Subcutaneous abdominal adipose tissue (tissue), 5 donors: Measurements from ENCODE around the gene TCERG1L.

Source experiments
- H3K27ac ChIP-seq: one replicate; pipeline ENCODE4 v1.7.0; 2013; ENCODE audit warnings: low read depth, mild to moderate bottlenecking, inconsistent platforms, low read length, moderate library complexity
- H3K27me3 ChIP-seq, 5 donors: one replicate each; pipeline ENCODE4 v1.7.0; 2013; ENCODE audit warnings: low read length in 5 of 5, inconsistent platforms in 1 of 5; ENCODE audit not compliant: control insufficient read depth in 5 of 5, insufficient read depth in 4 of 5
- H3K36me3 ChIP-seq, 5 donors: one replicate each; pipeline ENCODE4 v1.7.0; 2013; ENCODE audit warnings: low read length in 5 of 5; ENCODE audit not compliant: control insufficient read depth in 5 of 5, insufficient read depth in 5 of 5
- H3K4me1 ChIP-seq, 5 donors: one replicate each; pipeline ENCODE4 v1.7.0; 2013; ENCODE audit warnings: low read length in 5 of 5, mild to moderate bottlenecking in 3 of 5, moderate library complexity in 1 of 5; ENCODE audit not compliant: control insufficient read depth in 5 of 5, insufficient read depth in 5 of 5
- H3K4me3 ChIP-seq, 5 donors: one replicate each; pipeline ENCODE4 v1.7.0; 2013; ENCODE audit warnings: low read length in 5 of 5, low read depth in 1 of 5
- H3K9ac ChIP-seq, 5 donors: one replicate each; pipeline ENCODE4 v1.7.0; 2013; ENCODE audit warnings: low read length in 5 of 5, mild to moderate bottlenecking in 4 of 5, moderate library complexity in 3 of 5
- H3K9me3 ChIP-seq, 5 donors: one replicate each; pipeline ENCODE4 v1.7.0; 2013; ENCODE audit warnings: low read length in 5 of 5; ENCODE audit not compliant: control insufficient read depth in 5 of 5
- donor health status: healthy.
- donor health status: healthy.
- donor health status: healthy.
- donor health status: healthy.
- donor health status: healthy.

The TCERG1L gene

DNA sequence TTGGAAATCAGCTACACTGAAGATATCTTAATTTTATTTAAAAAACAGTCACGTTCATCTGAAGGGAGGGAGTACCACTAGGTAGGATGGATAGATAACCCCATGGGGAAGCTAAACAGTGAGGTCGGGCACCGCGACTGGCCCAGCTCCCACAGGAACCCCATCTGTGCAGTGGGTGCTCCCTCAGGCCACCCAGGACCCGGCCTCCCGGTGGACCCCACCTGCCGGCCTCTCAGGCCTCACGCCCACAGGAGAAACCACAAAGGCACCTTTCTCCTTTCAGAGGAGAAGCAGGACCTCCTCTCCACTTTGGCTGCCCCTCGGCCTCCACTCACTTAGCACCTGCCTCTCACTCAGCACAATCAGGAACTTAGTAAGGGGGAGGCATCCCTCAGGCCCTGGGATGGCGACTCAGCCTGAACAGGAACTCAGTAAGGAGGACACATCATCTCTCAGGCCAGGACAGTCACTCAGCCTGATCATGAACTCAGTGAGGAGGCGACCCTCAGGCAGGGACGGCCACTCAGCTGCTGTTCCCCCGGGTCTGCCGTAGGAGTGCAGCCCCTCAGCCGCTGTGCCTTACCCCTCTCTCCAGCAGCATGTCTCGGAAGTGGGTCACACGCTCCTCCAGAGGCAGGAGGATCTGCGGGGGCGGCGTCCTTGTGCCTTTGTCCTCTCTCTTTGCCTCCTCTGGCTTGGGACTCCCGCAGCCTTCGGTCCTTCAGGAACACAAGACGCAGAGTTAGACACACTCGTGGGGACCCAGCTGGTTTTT, 195.1 kb downstream of the TCERG1L start:
- H3K9me3 ChIP-seq, result no peaks in the 10 kb centered on the region
- H3K36me3 ChIP-seq, result no peaks in the 10 kb centered on the region
- no peak overlapping the region for H3K9ac ChIP-seq
- peaks cover 0 to 12% (median 10%) of the 10 kb centered on the region in 5 donors for H3K27me3 ChIP-seq
- no peak overlapping the region for H3K4me3 ChIP-seq
- H3K4me1 ChIP-seq, result no peaks in the 10 kb centered on the region
- no peak overlapping the region for H3K27ac ChIP-seq

DNA sequence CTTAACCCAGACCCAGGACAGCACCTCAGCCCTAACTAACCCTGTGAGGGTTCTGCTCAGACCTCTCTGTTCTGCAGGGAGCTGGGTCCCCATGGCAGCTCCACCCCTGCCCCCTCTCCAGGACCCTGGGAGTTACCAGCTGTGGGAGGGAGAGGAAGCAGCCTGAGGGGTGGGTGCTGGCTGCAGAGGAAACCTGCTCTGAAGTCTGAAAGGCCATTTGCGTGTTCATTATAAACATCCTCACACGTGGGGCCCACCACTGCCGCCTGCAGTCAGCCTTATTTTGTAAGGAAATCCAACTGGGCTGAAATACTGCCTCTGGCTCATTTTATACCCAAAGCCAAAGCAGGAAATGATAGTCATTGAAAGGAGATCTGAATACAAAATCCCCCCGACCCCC, 195.7 kb downstream of the TCERG1L start:
- H3K27ac ChIP-seq, result no peak overlapping the region
- no peak overlapping the region for H3K4me3 ChIP-seq
- no peaks in the 10 kb centered on the region for H3K36me3 ChIP-seq
- H3K4me1 ChIP-seq, result no peaks in the 10 kb centered on the region
- H3K9ac ChIP-seq, result no peak overlapping the region
- peaks cover 0 to 13% (median 11%) of the 10 kb centered on the region in 5 donors for H3K27me3 ChIP-seq
- H3K9me3 ChIP-seq, result no peaks in the 10 kb centered on the region

DNA sequence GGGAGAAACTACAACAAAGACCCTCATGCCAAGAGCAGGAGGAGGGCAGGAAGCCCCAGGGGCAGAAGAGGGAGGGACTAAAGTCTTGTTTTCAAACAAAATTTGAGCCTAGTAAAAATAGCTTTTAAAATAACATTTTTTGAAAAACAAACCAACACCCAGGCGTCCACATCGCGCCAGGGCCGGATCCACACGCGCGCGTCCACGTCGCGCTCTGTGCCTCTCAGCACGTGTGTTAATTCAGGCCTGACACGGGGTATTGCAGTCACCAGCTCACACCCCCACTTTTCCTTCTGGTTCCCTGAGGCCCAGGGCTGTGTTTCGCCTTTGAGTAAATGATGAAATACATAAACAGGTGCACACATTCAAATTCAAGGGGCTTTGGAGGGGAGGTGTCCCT, 196.2 kb downstream of the TCERG1L start:
- Histone ChIP-seq H3K9me3 (no peaks in the 10 kb centered on the region), H3K36me3 (no peaks in the 10 kb centered on the region), H3K27me3 (peaks cover 0 to 17% (median 11%) of the 10 kb centered on the region in 5 donors), H3K27ac (no peak overlapping the region), H3K4me3 (no peak overlapping the region), H3K4me1 (no peaks in the 10 kb centered on the region), H3K9ac (no peak overlapping the region)

DNA sequence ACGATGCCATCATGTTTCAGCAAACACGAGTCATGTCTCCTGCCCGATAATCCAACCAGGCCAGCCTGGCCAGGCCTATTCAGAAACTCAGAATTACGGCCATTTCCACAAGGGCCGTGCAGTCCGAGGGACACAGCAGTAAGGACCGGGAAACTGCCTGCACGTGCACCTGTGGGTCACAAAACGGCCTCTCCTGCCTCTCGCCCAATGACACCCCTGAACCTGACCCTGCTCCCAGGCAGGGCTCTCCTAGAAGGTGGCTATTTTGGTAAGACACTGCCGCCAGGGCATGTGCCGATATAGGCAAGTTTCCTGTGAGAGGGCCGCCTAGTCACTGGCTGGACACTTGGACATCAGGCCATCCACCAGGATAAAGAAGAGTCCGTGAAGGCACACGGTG, 196.7 kb downstream of the TCERG1L start:
- no peak overlapping the region for H3K9ac ChIP-seq
- no peak overlapping the region for H3K4me3 ChIP-seq
- H3K36me3 ChIP-seq, result no peaks in the 10 kb centered on the region
- no peak overlapping the region for H3K27ac ChIP-seq
- no peaks in the 10 kb centered on the region for H3K9me3 ChIP-seq
- no peaks in the 10 kb centered on the region for H3K4me1 ChIP-seq
- H3K27me3 ChIP-seq, result peaks cover 0 to 22% (median 11%) of the 10 kb centered on the region in 5 donors

DNA sequence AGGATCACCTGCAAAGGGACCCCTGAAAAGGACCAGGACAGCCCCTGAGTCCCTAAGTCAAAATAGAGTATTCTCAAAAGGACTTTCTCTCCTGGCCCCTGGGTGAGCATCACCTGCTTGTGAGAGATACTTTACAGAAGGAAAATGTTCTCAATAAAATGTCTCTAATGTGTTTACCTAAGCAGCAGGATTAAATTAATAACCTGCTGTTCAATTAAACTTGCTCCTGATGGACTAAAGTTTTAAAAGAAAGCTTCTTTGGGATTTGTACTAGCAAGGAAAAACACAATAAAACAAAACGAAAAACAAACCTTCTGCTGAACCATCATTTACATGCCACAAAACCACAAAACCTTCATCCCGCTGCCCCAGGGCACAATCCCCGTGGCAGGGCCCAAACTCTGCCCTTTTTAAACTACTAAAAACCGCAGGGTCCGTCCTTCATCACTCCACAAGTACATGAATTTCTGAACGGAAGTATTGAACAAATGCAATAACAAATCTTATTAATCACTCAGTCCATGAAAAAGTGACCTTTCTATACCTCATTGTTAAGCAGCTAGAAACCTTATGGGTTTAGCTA, 197.7 kb downstream of the TCERG1L start:
- Histone ChIP-seq H3K36me3 (no peaks in the 10 kb centered on the region), H3K27me3 (peaks cover 1 to 28% (median 14%) of the 10 kb centered on the region in 5 donors), H3K9ac (no peak overlapping the region), H3K4me3 (no peak overlapping the region), H3K4me1 (no peaks in the 10 kb centered on the region), H3K27ac (no peak overlapping the region), H3K9me3 (peaks cover 0 to 1% (median 0%) of the 10 kb centered on the region in 5 donors)

DNA sequence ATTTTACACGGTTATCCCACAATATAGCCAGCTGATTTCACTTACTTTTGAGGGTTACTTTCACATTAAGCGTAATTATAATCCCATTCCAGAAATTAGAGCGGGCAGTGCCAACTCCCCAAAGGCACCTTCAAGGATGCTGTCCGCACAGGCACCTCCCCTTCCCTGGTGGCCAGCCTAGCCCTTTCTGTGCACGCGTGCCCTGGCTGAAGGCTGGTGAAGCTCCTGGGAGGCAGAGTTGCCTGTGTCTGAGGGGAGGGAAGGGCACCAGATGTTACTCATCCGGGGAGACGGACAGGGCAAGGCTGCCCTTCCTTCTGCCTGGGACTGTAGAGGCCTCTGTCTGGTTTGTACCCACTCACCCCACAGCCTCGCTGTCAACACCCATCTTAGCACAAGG, 198.4 kb downstream of the TCERG1L start:
- Histone ChIP-seq H3K9me3 (peaks cover 0 to 8% (median 5%) of the 10 kb centered on the region in 5 donors), H3K4me1 (no peaks in the 10 kb centered on the region), H3K9ac (no peak overlapping the region), H3K4me3 (no peak overlapping the region), H3K27me3 (peaks cover 4 to 28% (median 14%) of the 10 kb centered on the region in 5 donors), H3K36me3 (no peaks in the 10 kb centered on the region), H3K27ac (no peak overlapping the region)

DNA sequence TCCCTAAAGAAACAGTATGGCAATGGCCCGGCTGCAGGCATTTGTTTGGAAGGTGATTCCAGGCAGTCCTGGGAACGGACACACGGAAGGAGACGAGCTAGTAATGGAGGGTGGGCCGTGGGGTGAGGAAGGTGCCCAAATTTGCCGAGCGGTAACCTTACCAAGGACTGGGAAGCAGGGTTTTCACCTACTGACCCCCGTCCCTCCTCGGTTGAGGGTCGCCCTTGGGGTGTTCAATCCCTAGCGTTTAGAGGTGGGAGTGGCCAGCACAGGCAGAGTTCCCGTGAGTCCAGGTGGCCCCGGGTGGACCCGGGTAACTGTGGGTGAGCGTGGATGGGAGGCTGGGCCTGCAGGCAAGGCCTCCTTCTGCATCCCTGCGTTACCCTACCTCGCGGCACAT, 198.8 kb downstream of the TCERG1L start:
- no peaks in the 10 kb centered on the region for H3K4me1 ChIP-seq
- H3K4me3 ChIP-seq, result no peak overlapping the region
- peaks cover 0 to 13% (median 9%) of the 10 kb centered on the region in 5 donors for H3K9me3 ChIP-seq
- no peak overlapping the region for H3K9ac ChIP-seq
- H3K27me3 ChIP-seq, result peaks cover 4 to 28% (median 14%) of the 10 kb centered on the region in 5 donors
- no peak overlapping the region for H3K27ac ChIP-seq
- H3K36me3 ChIP-seq, result no peaks in the 10 kb centered on the region

DNA sequence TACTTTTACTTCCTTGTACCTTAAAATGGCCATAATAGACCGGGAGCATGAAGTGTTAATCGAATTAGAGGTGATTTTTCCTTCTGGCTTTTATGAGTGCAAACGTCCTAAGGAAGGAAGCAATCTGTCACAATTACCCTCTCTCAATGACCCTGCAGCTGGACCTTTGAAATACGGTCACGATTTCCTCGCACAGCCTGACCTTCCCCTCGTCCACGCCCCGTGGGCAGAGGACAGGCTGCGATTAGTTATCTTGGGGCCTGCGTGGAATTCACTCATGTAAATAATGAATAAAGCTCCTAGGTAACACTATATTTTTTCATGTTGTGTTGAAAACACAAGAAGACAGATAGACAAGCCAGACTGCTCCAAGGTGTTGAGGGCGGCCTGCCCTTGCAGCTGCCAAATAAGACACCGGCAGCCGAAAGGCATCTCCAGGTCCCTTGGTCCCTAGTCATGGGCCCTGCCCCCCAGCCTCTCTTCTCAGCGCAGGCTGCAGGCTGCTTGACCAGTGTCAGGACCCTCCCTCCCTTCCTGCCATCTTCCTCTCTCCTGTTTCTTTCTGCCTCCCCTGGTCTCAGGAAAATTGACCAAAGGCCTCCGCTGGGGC, 199.9 kb downstream of the TCERG1L start:
- Histone ChIP-seq H3K4me3 (no peak overlapping the region), H3K9me3 (peaks cover 0 to 17% (median 14%) of the 10 kb centered on the region in 5 donors), H3K27me3 (peaks cover 2 to 28% (median 13%) of the 10 kb centered on the region in 5 donors), H3K9ac (no peak overlapping the region), H3K36me3 (no peaks in the 10 kb centered on the region), H3K27ac (no peak overlapping the region), H3K4me1 (no peaks in the 10 kb centered on the region)

DNA sequence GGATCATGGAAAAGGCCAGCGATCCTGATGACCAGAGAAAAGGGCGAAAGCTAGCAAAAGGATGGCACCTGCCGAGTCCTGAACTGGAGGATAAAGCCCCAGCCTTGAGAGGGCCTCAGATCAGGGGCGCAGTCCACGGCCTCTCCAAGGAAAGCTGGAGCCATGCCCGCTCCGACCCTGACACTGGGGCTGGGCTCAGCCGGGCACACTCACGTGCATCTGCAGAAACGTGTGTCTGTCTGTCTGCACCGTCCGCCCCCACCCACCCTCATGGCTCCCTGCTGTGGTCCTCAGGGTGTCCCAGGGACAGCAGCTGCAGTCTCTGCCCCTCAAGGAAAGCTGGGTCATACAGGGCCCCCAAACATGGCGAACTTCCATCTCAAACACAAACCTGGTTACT, 200.5 kb downstream of the TCERG1L start:
- Histone ChIP-seq H3K9me3 (peaks cover 0 to 19% (median 14%) of the 10 kb centered on the region in 5 donors), H3K4me1 (no peaks in the 10 kb centered on the region), H3K27me3 (peaks cover 0 to 28% (median 13%) of the 10 kb centered on the region in 5 donors), H3K9ac (no peak overlapping the region), H3K4me3 (no peak overlapping the region), H3K36me3 (no peaks in the 10 kb centered on the region), H3K27ac (no peak overlapping the region)

DNA sequence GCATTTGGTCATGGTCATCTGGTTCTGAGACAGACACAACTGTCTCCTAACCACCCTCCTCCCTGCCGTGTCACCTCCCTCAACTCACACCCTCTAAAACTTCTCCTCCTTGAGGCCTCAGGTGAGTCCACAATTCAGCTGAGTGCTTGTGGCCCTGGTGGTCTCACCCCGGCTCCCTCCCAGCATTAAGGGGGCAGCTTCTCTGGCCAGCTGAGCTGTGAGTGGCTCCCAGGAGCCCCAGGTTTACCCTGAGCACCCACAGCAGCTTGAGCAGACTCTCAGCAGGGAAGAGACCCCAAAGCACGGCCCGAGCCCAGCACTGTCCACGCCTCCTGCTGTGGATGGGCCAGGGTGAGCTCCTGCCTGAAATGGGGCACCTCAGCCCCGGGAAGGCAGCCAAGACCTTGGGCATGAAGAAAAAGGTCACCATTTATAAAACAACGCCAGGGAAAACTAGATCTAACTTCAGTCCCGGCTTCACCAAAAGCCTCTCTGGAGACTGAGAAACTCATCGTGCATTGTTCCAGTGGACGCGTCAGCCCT, 201.2 kb downstream of the TCERG1L start:
- Histone ChIP-seq H3K9ac (no peak overlapping the region), H3K36me3 (no peaks in the 10 kb centered on the region), H3K4me1 (no peaks in the 10 kb centered on the region), H3K9me3 (peaks cover 0 to 19% (median 14%) of the 10 kb centered on the region in 5 donors), H3K27ac (no peak overlapping the region), H3K27me3 (peaks cover 0 to 28% (median 13%) of the 10 kb centered on the region in 5 donors), H3K4me3 (no peak overlapping the region)
